ENCODE data around the gene IGSF5.

DNA sequence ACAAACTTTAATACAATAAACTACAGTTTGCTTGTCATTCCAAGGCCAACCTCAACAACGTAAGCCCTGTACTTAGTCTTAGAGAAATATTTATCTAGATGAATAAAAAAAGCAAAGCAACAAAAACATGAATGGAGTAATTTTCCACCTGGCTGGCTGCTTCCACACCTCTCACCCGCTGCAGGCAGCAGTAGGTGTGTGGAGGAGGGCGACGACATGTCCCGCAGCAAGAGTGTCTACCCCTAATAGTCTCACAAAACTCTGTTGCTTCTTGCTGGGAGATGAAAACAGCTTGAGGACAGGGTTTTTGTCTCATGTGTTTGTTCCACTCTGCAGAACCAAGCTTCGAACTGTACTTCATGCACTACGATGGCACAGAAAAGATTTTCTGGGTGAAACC lies 48.8 kb upstream of the IGSF5 start:
- no peak for TF ChIP-seq TARDBP (IDR thresholded peaks at IDR 0.05)
- no peak for TF ChIP-seq CTCF (IDR thresholded peaks at IDR 0.05 in 2 of 3, conservative IDR thresholded peaks at IDR 0.05 in 1 of 3; ENCODE audit: insufficient read depth in 2 of 3, low read depth in 1 of 3, low read length in 3 of 3)
- TF ChIP-seq POLR2A (conservative IDR thresholded peaks at IDR 0.05), result no peak
- no peak for TF ChIP-seq ZNF253 (CRISPR knock-in tag; conservative IDR thresholded peaks at IDR 0.05)
- TF ChIP-seq HMGXB4 (CRISPR knock-in tag; IDR thresholded peaks at IDR 0.05), result no peak
- no peak for TF ChIP-seq ZNF639 (CRISPR knock-in tag; conservative IDR thresholded peaks at IDR 0.05 in 1 of 2, IDR thresholded peaks at IDR 0.05 in 1 of 2)
- TF ChIP-seq ZNF239 (CRISPR knock-in tag; IDR thresholded peaks at IDR 0.05), result no peak
